Thyroid gland (tissue), 4 donors: ENCODE measurements around the gene ASPDH. TPM values are rescaled to one million over a fixed set of nuclear protein-coding genes. Genes with fewer than 3 reads are reported as not detected.

Experiments
- DNase-seq, 2 donors: peaks; one replicate each; pipeline ENCODE4 v3.0.0-alpha.2; 2019
- H3K27ac ChIP-seq, 3 donors: fragments of 200-600 bp; sonication (generic); 1 replicate in 2 of 3; 2 replicates in 1 of 3; pipeline ENCODE4 v1.5.1; 2016 to 2019; ENCODE audit warnings: mild to moderate bottlenecking in 1 of 3, moderate library complexity in 1 of 3
- H3K27me3 ChIP-seq: fragments of 200-600 bp; sonication (generic); one replicate; pipeline ENCODE4 v1.5.1; 2019
- H3K36me3 ChIP-seq, 2 donors: fragments of 200-600 bp; sonication (generic); one replicate each; pipeline ENCODE4 v1.5.1; 2016 to 2019
- H3K4me1 ChIP-seq, 2 donors: fragments of 200-600 bp; sonication (generic); one replicate each; pipeline ENCODE4 v1.5.1; 2017 to 2019
- H3K4me3 ChIP-seq, 3 donors: fragments of 200-600 bp; sonication (generic); replicated peaks in 1 of 3; 1 replicate in 2 of 3; 2 replicates in 1 of 3; pipeline ENCODE4 v1.5.1; 2016; ENCODE audit warnings: mild to moderate bottlenecking in 1 of 3
- H3K9me3 ChIP-seq: fragments of 200-600 bp; sonication (generic); one replicate; pipeline ENCODE4 v1.5.1; 2017
- POLR2A ChIP-seq, 2 donors: fragments of 450-650 bp; IDR thresholded peaks; one replicate each; pipeline ENCODE4 v1.6.1; 2017; ENCODE audit warnings: antibody characterized with exemption in 2 of 2, mild to moderate bottlenecking in 2 of 2, moderate library complexity in 1 of 2
- WGBS, 2 donors: methylation state at CpG; one replicate each; pipeline ENCODE4 v1.1.5; 2017; 5-methylcytosine and 5-hydroxymethylcytosine counted together
- intact Hi-C: fragments of 100-400 bp; cut with DNase I; formaldehyde crosslinking; loops from one replicate; pipeline ENCODE4 v1.15.1; 2023
- total RNA-seq, 4 donors: library from RNA; depleted of rRNA; stranded (reverse); fragments of >200 nt; gene quantifications; one replicate each; pipeline ENCODE4 v1.2.3, GENCODE V29; 2016
- TF ChIP-seq, protein P1 (sequence below), 6 experiments: fragments of 200-600 bp in 3 of 6; fragments of 450-650 bp in 3 of 6; sonication (generic) in 3 of 6; IDR thresholded peaks; one replicate each; pipeline ENCODE4 v1.5.1; 2016 to 2019; ENCODE audit warnings: antibody characterized with exemption in 6 of 6, mild to moderate bottlenecking in 2 of 6, inconsistent platforms in 1 of 6, moderate library complexity in 1 of 6

Gene ASPDH
- total RNA-seq, 4 donors from 2014 or later: not detected

DNA sequence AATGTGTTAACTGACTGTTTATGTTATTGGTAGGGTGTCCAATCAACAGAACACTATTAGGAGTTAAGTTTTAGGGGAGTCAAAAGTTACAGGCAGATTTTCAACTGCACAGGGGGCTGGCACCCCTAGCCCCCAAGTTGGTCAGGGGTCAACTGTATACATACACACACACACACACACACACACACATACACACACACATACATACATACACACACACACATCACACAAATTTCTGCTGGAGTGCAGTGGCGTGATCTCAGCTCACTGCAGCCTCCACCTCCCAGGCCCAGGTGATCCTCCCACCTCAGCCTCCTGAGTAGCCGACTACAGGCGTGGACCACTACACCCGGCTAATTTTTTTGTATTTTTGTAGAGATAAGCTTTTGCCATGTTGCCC lies 44.3 kb upstream of the ASPDH start:
- Histone ChIP-seq H3K27me3 (peaks cover 2% of the 10 kb centered on the region), H3K36me3 (no peaks in the 10 kb centered on the region), H3K9me3 (no peaks in the 10 kb centered on the region), H3K4me3 (no peak overlapping the region), H3K27ac (no peak overlapping the region), H3K4me1 (peaks cover 12 to 17% of the 10 kb centered on the region in 2 donors)
- WGBS, 2 donors: 92 to 94% methylated on average over 4 of the region's 4 CpGs
- no peak for DNase-seq
- intact Hi-C loops: no loop called here
- TF ChIP-seq, protein P1, sequence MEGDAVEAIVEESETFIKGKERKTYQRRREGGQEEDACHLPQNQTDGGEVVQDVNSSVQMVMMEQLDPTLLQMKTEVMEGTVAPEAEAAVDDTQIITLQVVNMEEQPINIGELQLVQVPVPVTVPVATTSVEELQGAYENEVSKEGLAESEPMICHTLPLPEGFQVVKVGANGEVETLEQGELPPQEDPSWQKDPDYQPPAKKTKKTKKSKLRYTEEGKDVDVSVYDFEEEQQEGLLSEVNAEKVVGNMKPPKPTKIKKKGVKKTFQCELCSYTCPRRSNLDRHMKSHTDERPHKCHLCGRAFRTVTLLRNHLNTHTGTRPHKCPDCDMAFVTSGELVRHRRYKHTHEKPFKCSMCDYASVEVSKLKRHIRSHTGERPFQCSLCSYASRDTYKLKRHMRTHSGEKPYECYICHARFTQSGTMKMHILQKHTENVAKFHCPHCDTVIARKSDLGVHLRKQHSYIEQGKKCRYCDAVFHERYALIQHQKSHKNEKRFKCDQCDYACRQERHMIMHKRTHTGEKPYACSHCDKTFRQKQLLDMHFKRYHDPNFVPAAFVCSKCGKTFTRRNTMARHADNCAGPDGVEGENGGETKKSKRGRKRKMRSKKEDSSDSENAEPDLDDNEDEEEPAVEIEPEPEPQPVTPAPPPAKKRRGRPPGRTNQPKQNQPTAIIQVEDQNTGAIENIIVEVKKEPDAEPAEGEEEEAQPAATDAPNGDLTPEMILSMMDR (IDR thresholded peaks at IDR 0.05): no peak
- no peak for TF ChIP-seq POLR2A (IDR thresholded peaks at IDR 0.05)

DNA sequence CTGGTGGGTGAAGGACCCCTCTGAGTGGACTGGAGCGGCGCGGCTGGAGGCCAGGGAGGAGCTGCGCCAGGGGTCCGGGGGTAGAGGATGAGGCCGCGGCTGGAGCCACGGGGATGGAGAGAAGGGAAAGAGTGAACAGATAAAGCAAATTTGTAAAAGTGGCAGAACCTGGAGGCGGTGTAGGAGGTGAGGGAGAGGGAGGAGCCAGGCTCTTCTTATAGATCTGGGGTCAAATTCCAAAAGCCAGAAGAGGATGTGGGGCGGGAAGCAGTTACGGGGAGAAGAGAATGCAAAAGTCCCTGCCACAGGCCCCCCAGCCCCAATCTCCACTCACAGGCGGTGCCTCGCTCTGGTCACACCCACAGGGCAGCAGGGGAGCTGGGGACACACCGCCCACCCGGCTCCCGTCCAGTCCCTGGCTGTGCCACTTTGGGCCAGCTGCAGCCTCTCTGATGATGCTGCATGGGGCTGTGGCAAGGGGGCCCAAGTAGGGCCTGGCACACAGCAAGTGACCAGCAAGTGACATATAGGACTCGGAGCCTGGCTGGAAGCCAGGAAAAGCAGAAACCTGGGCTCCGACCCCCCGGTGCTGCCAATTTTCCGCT lies 43.4 kb upstream of the ASPDH start:
- DNase-seq: no peak
- Histone ChIP-seq H3K9me3 (no peaks in the 10 kb centered on the region), H3K4me1 (peaks cover 12 to 17% of the 10 kb centered on the region in 2 donors), H3K36me3 (no peaks in the 10 kb centered on the region), H3K27me3 (no peaks in the 10 kb centered on the region), H3K4me3 (no peak overlapping the region), H3K27ac (no peak overlapping the region)
- intact Hi-C loops: no loop called here
- WGBS, 2 donors: 10 to 21% methylated on average over 14 to 20 of the region's 20 CpGs
- TF ChIP-seq, protein P1 (IDR thresholded peaks at IDR 0.05): no peak
- TF ChIP-seq POLR2A (IDR thresholded peaks at IDR 0.05): no peak

DNA sequence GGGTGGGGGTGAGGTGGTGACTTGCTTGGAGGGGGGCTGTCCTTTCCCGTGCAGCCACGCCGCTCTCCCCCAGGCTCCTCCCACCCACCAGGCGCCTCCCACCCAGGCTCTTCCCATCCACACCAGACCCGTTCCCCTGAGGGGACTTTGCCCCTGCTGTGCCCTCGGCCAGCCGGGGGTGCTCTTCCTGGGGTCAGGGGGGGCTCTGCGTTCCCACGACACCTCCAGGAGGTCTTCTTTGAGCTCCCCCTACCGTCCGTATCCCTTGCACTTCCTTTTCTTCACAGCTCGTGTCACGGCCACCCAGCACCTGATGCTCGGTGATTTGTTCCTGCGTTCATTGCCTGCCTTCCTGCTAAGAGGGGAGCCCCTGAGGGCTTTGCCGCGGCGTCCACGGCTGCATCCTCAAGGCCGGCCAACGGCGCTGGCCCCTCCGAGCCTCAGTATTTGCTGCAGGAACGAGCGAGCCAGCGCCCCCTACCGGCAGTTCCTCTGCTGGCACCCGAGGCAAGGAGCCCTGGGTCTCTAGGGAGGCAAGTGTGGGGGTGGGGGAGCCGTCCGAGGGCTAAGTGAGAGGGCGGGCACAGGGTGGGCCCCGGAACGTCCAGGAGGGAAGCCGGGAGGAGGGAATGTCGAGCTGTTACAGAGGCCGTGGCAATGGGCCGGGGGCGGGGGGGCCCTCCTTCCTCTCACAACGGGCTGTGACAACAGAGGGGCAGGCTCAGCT lies 42.7 kb upstream of the ASPDH start:
- 0 to 1% methylated on average over 14 to 38 of the region's 39 CpGs for WGBS, 2 donors
- intact Hi-C loops: no loop called here
- no peaks in the 10 kb centered on the region for H3K27me3 ChIP-seq
- peaks cover 12 to 17% of the 10 kb centered on the region in 2 donors for H3K4me1 ChIP-seq
- peak; percentile 64 to 65 for DNase-seq
- H3K36me3 ChIP-seq: no peaks in the 10 kb centered on the region
- TF ChIP-seq, protein P1 (IDR thresholded peaks at IDR 0.05): peak in 5 of 6 experiments; percentile 43 to 81 (median 52)
- TF ChIP-seq POLR2A (IDR thresholded peaks at IDR 0.05): no peak
- H3K4me3 ChIP-seq: peak overlapping the region in 1 of 3 donors; percentile 13
- no peaks in the 10 kb centered on the region for H3K9me3 ChIP-seq
- H3K27ac ChIP-seq: no peak overlapping the region

DNA sequence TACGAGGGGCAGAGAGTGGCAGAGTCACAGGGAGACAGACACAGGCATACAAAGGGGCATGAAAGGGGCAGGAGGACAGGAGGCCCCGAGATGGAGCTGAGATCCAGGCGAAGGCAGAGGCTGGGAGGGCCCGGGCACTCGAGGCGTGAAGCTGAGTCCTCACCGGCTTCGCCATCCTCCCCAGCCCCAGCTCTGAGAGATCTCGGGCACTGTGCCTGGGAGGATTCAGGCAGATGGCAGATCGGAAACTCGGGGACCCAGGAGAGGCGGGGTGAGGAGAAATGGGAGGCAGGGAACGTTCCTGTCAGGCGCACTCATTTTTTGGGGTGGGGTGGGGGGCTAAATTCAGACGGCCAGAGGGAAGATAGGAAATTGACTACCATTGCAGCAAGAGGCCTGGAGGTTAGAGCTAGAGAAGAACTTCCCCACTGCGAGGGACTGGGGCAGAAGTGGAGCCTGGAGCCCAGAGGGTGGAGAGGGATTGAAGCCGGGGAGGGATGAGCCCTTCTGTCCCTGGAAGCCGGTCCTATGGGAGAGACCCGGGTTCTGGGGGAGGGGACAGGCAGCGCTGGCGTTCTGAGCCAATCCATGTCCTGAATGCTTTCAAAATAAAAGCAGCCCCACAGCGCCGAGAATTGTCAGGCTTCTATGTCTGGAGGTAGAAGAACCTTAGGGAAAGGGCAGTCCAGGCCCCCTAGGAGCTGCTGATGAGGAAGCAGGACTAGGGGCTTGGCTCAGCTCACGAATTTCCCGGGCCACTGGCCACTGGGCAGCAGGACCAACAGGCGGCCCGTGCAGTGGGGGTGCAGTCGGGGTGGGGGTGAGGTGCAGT lies 42.0 kb upstream of the ASPDH start:
- Histone ChIP-seq H3K4me3 (peak overlapping the region in 1 of 3 donors; percentile 13), H3K4me1 (peaks cover 12 to 17% of the 10 kb centered on the region in 2 donors), H3K27me3 (no peaks in the 10 kb centered on the region), H3K9me3 (no peaks in the 10 kb centered on the region), H3K27ac (no peak overlapping the region), H3K36me3 (no peaks in the 10 kb centered on the region)
- TF ChIP-seq, protein P1 (IDR thresholded peaks at IDR 0.05): no peak
- TF ChIP-seq POLR2A (IDR thresholded peaks at IDR 0.05): no peak
- 27 to 33% methylated on average over 28 of the region's 28 CpGs for WGBS, 2 donors
- DNase-seq: no peak
- intact Hi-C loops: no loop called here
